Stimulated activated CD8-positive, alpha-beta memory T cell treated with anti-CD3 and anti-CD28 coated beads, Interleukin-4, amount 100 ng/mL, for 4 hours (primary cell): ENCODE results near the gene DENND1A.
"Not testable (repeated sequence)": the region's sequence is repeated elsewhere in the genome, so short reads cannot be mapped to it uniquely, and the experiment has no call there.

Experiments used
- DNase-seq, 2 donors: peaks; one replicate each; pipeline ENCODE4 v3.0.0-alpha.2; 2020; ENCODE audit warnings: low read depth in 2 of 2, low spot score in 1 of 2

Gene DENND1A

GRCh38 chr9:123952641-123953495 lies 22.9 kb upstream of the DENND1A start:
- no peak for DNase-seq

DNA sequence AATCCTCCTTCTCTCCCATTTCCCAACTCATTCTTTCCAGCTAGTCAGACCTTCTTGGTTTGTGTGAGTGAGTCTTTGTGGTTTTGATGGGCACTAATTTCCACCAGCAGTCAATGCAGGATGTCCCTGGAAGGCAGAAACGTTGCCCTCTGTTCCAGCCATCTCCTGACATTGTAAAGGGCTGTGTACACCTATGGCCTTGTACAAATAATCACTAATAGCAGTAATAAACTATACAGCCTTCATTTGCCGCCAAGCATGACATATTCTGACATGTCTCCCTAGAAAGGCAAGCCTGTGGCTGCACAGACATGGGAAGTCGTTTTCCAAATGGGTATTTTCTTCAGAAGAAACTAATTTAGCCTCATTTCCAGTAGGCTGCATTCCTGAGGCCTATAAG lies 18.4 kb upstream of the DENND1A start:
- no peak for DNase-seq

GRCh38 chr9:123947326-123947725 lies 17.4 kb upstream of the DENND1A start:
- no peak for DNase-seq

DNA sequence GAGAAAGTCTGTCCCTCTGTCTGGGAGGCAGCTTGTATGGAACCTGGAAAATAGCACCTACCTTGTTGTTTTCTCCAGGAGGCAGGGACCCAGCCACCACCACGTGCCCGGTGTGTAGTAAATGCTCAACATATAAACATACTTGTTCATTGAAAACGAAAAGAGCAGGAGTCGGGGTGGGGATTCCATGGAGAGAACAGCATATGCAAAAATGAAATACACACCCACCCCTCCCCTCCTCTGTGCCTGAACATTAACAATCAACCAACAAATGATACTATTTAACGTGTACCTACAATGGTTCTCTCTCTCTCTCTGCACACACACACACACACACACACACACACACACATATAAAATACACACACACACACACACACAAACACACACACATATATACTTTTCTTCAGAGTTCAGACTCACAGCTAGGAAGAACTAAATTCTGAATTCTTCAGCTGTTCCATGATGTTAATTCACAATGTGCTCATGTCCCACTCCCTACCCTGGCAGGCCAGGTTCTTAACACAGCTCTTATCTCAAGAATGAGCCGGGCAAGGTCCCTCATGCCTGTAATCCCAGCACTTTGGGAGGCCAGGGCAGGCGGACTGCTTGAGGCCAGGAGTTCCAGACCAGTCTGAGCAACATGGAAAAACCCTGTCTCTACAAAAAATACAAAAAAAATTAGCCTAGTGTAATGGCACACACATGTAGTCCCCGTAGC lies 16.3 kb upstream of the DENND1A start:
- no peak for DNase-seq

GRCh38 chr9:123945532-123945931 lies 15.6 kb upstream of the DENND1A start:
- no peak for DNase-seq

- DNase-seq: not testable (repeated sequence)
Observed at GRCh38 chr9:123944464-123944863, 14.5 kb upstream of the DENND1A start.

GRCh38 chr9:123943671-123944070 lies 13.7 kb upstream of the DENND1A start:
- DNase-seq: no peak

DNA sequence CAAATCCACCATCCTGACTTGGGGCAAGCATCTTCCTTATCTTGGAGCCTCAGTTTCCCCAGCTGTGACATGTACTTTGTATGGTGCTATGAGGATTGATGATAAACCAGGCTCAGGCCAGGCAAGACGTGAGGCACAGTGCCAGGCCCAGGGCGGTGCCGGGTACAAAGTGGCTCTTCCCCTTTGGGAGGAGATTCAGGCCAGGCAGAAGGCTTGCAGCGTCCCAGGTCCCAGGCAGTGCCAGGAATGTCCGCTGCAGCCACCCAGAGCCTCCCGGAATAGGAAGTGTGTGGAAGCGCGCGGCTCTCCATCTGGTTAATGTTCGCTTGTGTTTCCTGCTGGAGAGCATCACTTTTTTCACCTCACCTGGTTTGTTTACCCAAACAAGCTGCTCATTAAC lies 12.6 kb upstream of the DENND1A start:
- no peak for DNase-seq

- no peak for DNase-seq
Observed at GRCh38 chr9:123941524-123942070, 11.7 kb upstream of the DENND1A start.

GRCh38 chr9:123940721-123941523 lies 11.0 kb upstream of the DENND1A start:
- DNase-seq: no peak

- no peak for DNase-seq
Observed at GRCh38 chr9:123938401-123938800, 8.5 kb upstream of the DENND1A start.

GRCh38 chr9:123936575-123936974 lies 6.6 kb upstream of the DENND1A start:
- DNase-seq: not testable (repeated sequence)

DNA sequence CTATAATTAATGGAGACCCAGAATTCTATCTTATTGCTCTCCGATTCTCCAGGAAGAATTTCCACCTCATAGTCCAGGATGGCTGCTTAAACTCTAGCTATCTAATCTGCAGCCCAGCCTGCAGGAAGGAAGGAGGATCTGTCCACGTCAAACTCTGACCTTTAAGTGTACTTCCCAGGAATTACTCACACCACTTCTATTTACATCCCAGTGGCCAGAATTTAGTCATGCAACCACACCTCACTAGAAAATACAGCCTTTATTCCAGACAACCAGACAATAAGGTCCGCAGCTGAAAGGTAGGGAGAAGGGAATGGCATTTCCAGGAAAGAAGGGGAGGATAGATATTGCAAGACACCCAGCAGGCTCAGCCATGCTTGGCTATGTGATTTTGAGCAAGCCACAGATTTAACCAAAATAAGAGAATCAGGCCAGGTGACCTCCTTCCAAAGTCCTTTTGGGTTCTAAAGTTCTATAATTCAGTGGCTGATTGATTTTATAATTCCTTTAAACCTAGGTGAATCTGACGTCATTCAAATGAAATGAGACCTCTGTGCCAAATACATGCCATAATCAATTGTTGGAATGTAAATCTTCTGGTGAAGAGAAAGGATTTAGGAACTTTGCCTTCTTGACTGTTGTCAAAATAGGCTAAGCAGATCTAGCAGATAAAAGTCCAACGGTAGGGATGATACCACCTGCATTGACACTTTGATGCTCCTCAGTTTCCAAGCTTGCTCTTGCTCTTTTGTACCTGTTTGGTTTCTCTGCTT lies 3.7 kb upstream of the DENND1A start:
- DNase-seq: no peak

DNA sequence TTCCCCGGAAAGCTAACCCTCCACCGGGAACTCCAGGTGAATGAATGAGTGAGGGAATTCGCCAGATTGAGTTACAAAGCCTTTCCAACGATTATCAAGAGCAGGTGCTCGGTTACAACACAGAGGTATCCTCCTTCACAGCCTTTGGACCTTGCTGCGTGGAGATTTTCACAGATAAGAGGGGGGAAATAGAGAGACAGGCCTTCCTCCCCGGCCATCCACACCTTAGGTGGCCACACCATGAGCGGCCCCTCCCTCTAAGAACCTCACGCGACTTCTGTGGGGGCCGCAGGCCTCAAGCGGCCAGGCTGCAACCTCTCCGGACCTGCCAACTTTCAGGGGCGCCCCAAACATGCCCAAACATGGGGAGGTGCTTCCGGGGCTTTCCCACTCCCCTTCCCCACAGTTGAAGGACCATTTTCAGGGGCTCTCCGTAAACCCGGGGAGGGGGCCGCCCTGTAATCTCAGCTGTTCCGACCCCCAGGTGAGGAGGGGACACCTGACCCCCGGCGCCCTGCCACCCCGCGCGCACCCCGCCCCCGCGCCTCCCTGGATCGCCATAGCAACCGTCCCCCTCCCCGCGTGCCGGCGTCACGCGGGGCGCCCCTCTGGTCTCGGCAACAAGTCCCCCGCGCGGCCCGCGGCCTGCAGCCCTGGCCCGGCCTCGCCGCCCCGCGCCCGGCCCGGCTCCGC lies 603 bp downstream of the DENND1A start:
- DNase-seq: peak in 1 of 2 donors; percentile 13

DNA sequence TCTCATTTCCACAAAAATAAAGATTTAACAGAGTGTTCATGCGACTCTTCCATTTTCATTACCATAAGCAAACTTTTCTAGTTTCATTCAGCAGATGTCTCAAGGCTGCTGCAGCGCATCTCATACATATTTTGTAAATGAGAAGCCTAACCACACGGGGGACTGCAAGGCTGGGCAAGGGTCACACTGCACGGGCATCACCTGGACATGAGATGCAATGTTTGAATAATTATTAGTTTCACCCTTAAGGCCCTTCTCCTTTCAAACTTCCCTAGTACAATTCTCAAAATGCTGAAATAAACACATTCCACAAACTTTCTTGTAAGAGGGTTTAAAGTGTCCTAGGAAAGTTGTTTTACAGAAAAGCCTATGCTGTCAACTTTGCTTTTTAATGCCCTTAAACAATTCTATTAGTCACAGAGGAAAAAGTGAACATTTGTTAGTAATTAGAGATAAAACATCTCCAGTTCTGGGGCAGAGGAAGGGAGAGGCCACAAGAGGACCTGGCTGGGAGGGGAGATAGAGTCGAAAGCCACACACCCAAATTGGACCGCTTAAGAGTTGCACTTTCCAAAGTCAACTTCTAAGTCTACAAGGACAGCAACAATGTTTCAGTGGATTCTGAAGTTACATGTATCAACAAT lies 1.3 kb downstream of the DENND1A start:
- DNase-seq: no peak

DNA sequence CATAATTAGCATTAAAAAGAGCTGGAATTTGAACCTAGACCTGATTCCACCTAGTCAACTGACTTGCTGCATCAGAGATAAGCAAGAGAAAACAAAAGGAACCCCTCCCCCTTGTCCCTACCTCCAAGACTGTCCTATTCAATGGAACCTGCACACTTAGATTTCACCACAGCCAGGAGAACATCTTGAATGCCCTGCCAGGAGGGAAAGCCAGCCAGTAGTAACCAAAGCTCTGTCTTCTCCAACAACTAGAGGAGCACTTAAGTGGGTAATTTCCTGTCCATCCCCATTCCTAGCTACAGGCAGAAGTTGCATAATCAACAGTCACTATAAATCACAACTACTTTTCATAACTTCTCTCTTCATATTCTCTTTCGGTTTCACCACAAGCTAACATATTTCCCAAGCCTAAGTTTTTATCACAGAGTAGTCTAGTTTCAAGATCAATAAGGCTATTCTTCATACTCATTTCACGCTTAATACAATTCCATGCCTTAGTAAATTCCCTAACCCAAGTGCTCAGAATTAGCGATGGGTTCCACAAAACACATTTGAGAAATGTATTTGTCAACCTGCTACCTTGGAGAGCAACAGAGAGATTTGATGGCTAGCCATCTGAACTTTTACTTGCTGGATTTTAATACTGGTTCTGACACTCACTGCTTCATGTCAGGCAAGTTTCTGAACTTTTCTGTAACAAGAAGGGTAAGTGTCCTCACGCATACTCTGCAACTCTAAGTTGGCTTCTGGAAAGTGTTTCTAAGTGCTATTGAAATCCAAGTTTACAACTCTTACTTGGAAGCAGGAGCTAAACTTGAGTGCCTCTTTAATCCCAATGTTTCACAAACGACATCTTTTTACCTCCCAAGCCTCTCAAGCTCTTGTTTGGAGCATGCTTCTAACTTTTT lies 2.0 kb downstream of the DENND1A start:
- DNase-seq: no peak

DNA sequence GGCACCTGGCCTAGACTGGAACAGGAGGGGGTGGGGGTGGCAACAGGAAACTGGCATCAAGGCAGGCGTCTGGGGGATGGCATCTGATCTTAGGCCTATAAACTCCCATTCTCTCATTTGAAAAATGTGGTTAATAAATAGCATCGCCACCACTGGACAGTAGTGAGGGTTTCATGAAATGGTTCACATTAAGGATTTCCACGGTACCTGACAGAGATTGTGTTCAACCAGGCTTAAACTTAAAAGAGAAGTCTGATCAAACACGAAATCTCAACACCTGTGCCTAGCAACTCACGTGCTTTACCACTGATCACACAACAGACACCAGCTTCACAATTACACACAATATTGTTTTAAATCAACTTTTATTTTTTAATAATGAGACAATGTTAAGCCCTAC lies 3.0 kb downstream of the DENND1A start:
- DNase-seq: no peak

GRCh38 chr9:123925819-123926218 lies 4.1 kb downstream of the DENND1A start:
- DNase-seq: no peak
